Fibroblast of skin of back (primary cell): ENCODE data around the gene RHBDF1.
"Not testable (repeated sequence)": the region's sequence is repeated elsewhere in the genome, so short reads cannot be mapped to it uniquely, and the experiment has no call there.

Experiments
- DNase-seq: peaks from one replicate; pipeline ENCODE4 v3.0.0-alpha.2; 2013

The RHBDF1 gene

GRCh38 chr16:35678-36305 lies 36.6 kb downstream of the RHBDF1 start:
- no peak for DNase-seq

DNA sequence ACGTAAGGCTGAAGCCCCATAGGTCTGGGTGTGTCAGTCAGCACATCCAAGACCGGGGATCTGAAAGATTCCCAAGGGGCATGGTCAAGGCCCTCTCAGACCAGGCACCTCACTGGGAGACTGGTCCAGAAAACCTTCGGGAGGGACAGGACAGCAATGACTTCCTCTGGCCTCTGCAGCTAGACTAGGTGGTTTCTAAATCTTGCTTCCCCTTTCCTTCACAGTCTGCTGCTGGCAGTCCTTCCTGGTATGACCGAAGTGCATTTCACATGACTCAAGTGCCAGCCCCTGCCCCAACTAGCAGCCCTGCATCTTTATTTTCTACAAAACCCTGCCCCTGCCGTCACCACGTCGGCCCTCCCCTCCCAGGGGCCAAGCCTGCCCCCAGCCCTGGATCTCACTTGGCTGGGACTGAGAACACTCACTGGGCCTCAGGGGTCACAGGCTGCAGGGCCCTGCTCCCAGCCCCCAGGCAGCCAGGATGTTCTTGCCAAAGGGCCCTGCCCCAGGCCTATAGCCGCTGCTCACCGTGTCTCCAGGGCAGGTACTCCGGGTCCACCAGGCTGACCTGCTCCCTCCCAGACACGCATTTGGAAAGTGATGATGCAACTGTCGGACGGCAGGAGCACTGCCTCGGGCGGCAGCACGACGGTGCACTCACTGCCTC lies 37.3 kb downstream of the RHBDF1 start:
- DNase-seq: no peak

DNA sequence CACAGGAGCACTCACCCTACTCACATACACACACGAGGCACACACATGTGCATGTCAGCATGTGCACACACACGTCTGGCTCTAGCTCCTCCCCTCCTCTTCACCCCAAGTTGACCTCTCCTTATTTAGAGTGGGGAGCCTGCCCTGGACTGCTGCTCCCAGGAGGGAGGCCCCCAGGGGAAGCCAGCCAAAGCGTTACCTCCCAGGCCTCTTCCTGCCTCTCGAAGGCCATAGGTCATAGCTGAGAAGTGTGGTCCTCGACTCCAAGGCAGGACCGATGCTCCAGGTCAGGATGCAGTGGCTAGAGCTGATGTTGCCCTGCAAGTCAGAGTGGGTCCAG lies 37.8 kb downstream of the RHBDF1 start:
- no peak for DNase-seq

DNA sequence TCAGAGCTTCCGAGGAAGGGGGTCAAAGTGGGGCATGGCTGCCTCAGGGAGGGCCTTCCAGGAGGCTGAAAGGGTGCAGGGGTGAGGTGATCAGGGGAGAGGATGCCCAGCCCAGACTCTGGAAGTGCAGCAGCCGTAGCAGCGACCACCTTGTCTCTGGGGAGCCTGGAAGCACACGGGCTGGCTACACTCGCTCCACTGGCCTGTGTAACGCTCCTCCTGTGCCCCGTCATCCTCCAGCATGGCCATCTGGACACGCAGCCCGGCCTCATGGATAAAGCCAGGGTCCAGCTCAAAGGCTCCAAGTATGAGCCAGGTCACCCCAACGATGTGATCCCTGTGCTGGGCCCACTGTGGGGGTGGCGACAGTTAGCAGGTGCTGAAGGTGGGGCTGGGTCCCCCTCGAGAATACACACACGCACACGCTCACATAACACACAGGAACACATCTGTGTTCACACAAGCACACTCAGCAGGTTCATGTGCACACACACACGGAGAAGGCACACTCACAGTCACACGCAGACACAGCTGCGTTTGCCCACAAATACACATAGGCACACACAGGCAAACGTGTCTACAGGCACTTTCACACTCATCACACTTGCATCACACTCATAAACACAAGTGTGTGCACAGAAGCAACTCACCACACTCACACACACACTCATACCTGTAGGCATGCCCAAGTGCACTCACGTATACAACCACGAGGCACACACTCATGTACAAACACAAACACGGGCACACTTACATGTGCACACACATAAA lies 38.4 kb downstream of the RHBDF1 start:
- DNase-seq: no peak

- not testable (repeated sequence) for DNase-seq
Observed at GRCh38 chr16:33154-33876, 39.1 kb downstream of the RHBDF1 start.

DNA sequence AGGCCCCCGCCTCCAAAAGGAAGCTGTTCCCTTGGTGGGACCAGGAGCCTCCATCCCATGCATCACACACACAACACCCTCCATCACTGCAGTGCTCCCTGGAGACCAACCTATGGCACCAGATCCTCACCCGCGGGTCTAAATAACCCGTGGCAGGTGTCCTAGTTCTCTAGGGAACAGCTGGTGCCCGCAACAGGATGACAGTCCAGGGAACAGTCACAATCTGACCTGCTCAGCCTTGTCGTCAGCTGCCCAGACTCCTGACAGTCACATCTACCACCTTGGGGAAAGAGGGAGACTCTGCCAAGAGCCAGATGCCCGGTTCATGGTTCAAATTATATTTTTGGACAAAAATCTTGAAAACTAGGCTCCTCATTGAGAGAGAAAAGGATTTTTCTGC lies 41.8 kb downstream of the RHBDF1 start:
- DNase-seq: not testable (repeated sequence)

DNA sequence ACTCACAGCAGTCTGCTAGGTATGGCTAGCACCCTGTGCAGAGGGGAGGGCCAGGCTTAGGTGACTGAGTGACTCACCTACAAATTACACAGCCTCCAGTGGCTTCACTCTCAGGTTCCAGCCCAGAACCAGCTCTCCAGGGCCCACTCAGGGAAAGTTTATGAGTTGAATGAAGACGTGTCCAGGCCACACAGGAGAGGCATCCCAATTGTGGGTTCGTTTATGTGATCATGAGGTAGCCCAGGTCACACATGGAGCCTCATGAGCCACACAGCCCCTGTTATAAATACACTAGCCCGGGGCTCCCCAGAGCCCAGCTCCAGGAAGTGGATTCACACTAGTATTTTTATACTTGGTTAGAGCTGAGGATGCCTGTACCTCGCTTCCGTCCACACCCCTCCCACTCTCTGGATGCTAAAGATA lies 46.5 kb downstream of the RHBDF1 start:
- DNase-seq: not testable (repeated sequence)

DNA sequence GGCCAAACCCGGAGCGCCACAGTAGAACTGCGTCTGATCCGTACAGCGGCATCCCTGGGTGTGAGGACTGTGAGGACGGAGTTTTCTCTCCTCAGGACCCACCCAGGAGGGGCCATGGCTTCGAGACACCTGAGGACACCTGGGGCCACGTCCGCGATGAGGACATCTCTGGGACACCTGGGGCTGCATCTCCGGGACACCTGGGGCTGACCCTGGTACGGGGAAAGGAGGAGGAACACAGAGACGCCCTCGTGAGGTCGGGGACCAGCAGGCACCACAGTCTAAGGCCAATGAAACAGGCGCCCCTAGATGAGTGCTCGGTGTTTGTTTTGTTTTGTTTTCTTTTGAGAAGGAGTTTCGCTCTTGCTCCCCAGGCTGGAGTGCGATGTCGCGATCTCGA lies 48.3 kb downstream of the RHBDF1 start:
- DNase-seq: not testable (repeated sequence)

DNA sequence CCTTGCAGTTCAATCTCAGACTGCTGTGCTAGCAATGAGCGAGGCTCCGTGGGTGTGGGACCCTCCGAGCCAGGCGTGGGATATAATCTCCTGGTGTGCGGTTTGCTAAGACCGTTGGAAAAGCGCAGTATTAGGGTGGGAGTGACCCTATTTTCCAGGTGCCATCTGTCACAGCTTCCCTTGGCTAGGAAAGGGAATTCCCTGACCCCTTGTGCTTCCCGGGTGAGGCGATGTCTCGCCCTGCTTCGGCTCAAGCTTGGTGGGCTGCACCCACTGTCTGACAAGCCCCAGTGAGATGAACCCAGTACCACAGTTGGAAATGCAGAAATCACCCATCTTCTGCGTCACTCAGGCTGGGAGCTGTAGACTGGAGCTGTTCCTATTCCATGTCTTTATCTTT lies 51.5 kb downstream of the RHBDF1 start:
- not testable (repeated sequence) for DNase-seq

- not testable (repeated sequence) for DNase-seq
Observed at GRCh38 chr16:17062-17765, 55.2 kb downstream of the RHBDF1 start.

DNA sequence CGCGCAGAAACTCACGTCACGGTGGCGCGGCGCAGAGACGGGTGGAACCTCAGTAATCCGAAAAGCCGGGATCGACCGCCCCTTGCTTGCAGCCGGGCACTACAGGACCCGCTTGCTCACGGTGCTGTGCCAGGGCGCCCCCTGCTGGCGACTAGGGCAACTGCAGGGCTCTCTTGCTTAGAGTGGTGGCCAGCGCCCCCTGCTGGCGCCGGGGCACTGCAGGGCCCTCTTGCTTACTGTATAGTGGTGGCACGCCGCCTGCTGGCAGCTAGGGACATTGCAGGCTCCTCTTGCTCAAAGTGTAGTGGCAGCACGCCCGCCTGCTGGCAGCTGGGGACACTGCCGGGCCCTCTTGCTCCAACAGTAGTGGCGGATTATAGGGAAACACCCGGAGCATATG lies 61.7 kb downstream of the RHBDF1 start:
- not testable (repeated sequence) for DNase-seq

DNA sequence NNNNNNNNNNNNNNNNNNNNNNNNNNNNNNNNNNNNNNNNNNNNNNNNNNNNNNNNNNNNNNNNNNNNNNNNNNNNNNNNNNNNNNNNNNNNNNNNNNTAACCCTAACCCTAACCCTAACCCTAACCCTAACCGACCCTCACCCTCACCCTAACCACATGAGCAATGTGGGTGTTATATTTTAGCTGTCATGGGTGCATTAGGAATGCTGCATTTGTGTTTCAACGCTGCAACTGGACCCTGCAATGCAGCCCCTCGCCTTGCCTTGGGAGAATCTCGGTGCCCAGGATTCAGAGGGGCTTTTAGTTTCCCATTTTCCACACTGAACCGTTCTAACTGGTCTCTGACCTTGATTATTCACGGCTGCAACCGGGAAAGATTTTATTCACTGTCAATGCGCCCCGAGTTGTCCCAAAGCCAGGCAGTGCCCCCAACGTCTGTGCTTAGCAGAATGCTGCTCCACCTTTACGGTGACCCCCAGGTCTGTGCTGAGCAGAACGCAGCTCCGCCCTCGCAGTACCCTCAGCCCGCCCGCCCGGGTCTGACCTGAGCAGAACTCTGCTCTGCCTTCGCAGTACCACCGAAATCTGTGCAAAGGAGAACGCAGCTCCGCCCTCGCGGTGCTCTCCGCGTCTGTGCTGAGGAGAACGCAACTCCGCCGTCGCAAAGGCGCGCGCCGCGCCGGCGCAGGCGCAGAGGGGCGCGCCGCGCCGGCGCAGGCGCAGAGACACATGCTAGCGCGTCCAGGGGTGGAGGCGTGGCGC lies 62.3 kb downstream of the RHBDF1 start:
- DNase-seq: no peak
